GM19043 (cell line): ENCODE data around the gene IGSF3.

Experiments used
- ATAC-seq: cut with Tn5 transposase; IDR thresholded peaks from one replicate; pipeline ENCODE4 v1.9.1; 2021; ENCODE audit warnings: low read depth; ENCODE audit not compliant: unreplicated experiment

IGSF3 gene

DNA sequence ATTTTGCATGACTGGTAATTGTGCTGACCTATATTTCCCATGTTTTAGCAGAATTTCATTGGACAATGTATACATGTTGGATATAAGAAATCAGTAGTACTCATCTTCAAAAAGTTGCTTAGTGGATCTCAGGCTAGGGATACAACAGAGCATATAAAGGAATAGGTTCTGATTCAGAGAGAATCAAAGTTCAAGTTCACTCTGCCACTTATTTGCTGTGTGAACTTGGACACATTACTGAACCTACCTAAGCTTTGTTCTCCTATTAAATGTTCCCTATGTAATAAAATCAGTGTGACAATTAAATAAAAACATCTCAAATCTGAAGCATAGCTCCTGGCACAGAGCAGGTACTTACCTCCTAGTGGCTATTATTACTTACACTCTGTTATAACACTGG is 106.0 kb downstream of the IGSF3 start:
- ATAC-seq, result no peak

- no peak for ATAC-seq
These were observed 106.6 kb downstream of the IGSF3 start for GRCh38 chr1:116560704-116561490.

DNA sequence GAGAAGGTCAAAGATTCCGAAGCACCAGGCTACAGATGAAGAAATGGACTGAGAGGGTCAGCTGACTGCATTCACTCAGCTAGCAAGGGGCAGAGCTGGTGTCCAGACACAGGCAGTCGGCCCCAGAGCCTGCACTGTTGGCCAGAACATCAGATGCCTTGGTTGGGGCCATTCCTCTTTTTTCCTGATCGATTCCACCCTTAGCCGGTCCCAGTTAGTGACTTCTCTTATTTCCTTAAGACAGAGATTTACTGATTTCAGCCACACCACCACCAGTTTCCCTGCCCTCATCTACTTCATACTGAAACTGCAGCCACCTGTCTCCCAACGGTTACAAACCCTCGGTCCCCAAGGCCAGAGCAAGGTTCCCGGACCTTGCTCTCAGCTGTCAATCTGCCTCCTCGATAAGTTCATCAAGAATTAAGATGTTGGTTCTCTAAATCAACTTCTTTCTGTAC is 108.2 kb downstream of the IGSF3 start:
- ATAC-seq, result peak; percentile 36

GRCh38 chr1:116558571-116558970 is 109.0 kb downstream of the IGSF3 start:
- ATAC-seq, result no peak

DNA sequence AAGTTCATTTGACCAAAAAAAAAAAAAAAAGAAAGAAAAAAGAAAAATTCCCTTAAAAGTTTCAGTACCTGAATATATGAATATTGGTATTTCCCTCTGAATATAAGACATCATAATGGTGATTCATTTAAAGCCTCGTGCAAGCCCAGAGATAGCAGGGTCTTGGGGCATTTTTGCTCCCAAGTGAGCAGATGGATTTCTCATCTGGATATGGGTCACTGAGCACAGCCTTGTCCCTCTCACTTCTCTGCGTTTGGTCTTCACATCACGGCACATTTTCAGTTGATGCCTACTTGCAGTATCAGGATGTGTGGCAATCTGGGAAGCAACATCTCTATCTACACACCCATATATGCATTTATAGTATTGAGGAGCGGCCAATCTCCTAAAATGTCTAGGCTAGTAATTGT is 109.4 kb downstream of the IGSF3 start:
- no peak for ATAC-seq

GRCh38 chr1:116557323-116557878 is 110.1 kb downstream of the IGSF3 start:
- no peak for ATAC-seq

GRCh38 chr1:116556289-116557006 is 111.1 kb downstream of the IGSF3 start:
- peak; percentile 50 for ATAC-seq

GRCh38 chr1:116554924-116555323 is 112.6 kb downstream of the IGSF3 start:
- no peak for ATAC-seq

GRCh38 chr1:116553386-116554115 is 114.0 kb downstream of the IGSF3 start:
- ATAC-seq, result no peak

GRCh38 chr1:116546354-116546977 is 121.1 kb downstream of the IGSF3 start:
- ATAC-seq, result no peak

GRCh38 chr1:116545359-116545705 is 122.2 kb downstream of the IGSF3 start:
- ATAC-seq, result peak; percentile 5

- peak; percentile 37 for ATAC-seq
These were observed 122.8 kb downstream of the IGSF3 start for GRCh38 chr1:116544588-116545358.

DNA sequence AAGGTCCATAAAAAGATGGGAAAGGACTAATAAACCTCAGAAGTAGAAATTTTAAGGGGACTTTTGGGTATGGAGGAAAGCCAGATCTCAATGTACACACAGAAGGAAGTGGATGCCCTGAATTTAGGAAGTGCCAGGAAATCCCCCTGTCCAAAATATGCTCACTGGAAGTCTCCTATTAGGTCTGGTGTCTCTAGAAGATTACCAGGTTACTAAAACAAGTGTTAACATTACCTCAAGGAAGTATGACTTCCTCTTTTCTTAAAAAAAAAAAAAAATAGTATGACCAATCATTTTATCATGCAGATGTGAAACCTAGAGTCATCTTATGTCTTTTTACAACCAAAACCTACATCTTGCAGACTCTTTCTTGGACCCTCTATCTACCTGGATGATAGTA is 127.4 kb downstream of the IGSF3 start:
- ATAC-seq, result peak; percentile 49

- ATAC-seq, result peak; percentile 58
These were observed 129.0 kb downstream of the IGSF3 start for GRCh38 chr1:116538544-116538943.

DNA sequence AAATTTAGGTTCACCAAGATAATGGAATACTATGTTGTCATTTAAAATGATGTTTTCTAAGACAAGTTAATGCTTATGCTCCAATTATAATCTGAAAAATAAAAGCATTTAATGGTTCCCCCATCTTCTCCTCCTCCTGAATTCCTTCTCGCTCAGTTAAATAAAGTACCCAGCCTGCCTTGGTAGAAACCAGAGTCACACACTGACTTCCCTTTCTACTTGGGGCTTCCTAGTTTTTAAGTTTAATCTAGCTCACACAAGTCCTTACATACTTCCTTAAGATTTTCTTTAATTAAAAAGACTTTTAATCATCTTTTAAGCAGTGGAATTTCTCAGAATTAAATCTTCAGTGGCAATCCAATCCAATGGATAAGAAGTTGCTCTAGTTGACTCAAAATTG is 129.6 kb downstream of the IGSF3 start:
- ATAC-seq, result no peak

DNA sequence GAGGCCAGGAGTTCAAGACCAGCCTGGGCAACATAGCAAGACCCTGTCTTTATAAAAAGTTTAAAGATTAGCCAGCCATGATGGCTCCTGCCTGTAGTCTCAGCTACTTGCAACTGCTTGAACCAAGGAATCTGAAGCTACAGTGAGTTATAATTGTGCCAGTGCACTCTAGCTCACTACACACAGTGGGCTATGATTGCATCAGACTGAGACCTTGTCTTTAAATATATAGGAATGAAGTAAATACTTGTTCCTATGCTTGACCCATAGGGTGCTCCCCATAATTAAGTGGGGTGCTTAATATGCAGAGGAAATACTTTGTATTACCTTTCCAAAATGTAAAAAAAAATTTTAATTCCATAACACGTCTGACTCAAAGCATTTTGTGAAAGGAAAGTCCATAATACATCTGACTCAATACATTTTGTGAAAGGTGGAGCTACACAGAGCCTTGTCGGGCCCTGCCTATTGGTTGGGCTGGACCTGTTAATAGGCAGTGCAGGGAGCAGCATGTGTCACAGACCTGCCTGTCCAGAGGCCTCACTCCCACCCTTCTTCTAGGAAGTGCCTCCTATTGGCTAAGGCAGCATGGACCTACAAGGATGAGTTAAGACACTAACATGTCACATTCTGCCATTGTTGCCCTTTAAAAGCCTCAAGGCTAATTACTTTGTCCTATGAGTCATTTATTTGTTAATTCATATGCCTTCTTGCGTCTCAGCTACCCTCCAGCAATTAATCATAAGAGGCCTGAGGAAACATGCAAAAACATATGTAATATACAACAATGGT is 130.3 kb downstream of the IGSF3 start:
- ATAC-seq, result no peak

- ATAC-seq, result no peak
These were observed 133.4 kb downstream of the IGSF3 start for GRCh38 chr1:116534014-116534739.

- ATAC-seq, result no peak
These were observed 134.1 kb downstream of the IGSF3 start for GRCh38 chr1:116533429-116533820.
